Smooth muscle cell (in vitro differentiated cells): ENCODE measurements around the gene LMTK3. TPM values are rescaled to one million over a fixed set of nuclear protein-coding genes. Genes with fewer than 3 reads are reported as not detected.

ENCODE experiments used
- DNase-seq: peaks from one replicate; lab custom pipeline; 2025; ENCODE audit not compliant: unreplicated experiment; lab: John Stamatoyannopoulos, UW
- H2AFZ ChIP-seq: fragments of 200-600 bp; sonication (generic); 2 replicates; pipeline ENCODE4 v1.6.0; 2016; ENCODE audit warnings: antibody characterized with exemption, low read depth, mild to moderate bottlenecking
- H3F3A ChIP-seq: fragments of 200-600 bp; sonication (generic); 2 replicates; pipeline ENCODE4 v1.6.0; 2017; ENCODE audit warnings: antibody characterized with exemption, low read depth
- H3K27ac ChIP-seq: fragments of 200-600 bp; sonication (generic); 2 replicates; pipeline ENCODE4 v1.5.1; 2016; ENCODE audit warnings: low read depth, mild to moderate bottlenecking
- H3K27me3 ChIP-seq: fragments of 200-600 bp; sonication (generic); 2 replicates; pipeline ENCODE4 v1.6.1; 2016; ENCODE audit warnings: low read depth, mild to moderate bottlenecking
- H3K36me3 ChIP-seq: fragments of 200-600 bp; sonication (generic); 2 replicates; pipeline ENCODE4 v1.5.1; 2016; ENCODE audit warnings: low read depth
- H3K4me1 ChIP-seq: fragments of 200-600 bp; sonication (generic); 2 replicates; pipeline ENCODE4 v1.5.1; 2016; ENCODE audit warnings: low read depth
- H3K4me2 ChIP-seq: fragments of 200-600 bp; sonication (generic); 2 replicates; pipeline ENCODE4 v1.6.0; 2016; ENCODE audit warnings: mild to moderate bottlenecking
- H3K4me3 ChIP-seq: fragments of 200-600 bp; sonication (generic); 2 replicates; pipeline ENCODE4 v1.5.1; 2016; ENCODE audit warnings: mild to moderate bottlenecking
- H3K79me2 ChIP-seq: fragments of 200-600 bp; sonication (generic); 2 replicates; pipeline ENCODE4 v1.6.0; 2016; ENCODE audit warnings: low read depth, mild to moderate bottlenecking
- H3K9ac ChIP-seq: fragments of 200-600 bp; sonication (generic); 2 replicates; pipeline ENCODE4 v1.6.0; 2016; ENCODE audit warnings: low read depth
- H3K9me3 ChIP-seq: fragments of 200-600 bp; sonication (generic); replicated peaks from 2 replicates; pipeline ENCODE4 v1.5.1; 2016; ENCODE audit warnings: low read depth
- H4K20me1 ChIP-seq: fragments of 200-600 bp; sonication (generic); 2 replicates; pipeline ENCODE4 v1.6.0; 2016; ENCODE audit warnings: low read depth
- WGBS: methylation state at CpG from one replicate; pipeline ENCODE4 v1.1.7; 2016; ENCODE audit warnings: low lambda C conversion rate; 5-methylcytosine and 5-hydroxymethylcytosine counted together
- polyA plus RNA-seq: library from polyadenylated mRNA; unstranded; fragments of >200 nt; fragmentation: Nextera tagmentation; extraction: Ambion mirVana; gene quantifications from 2 replicates; pipeline ENCODE4 v1.2.1, GENCODE V29; 2016
- total RNA-seq: library from RNA; depleted of rRNA; stranded (reverse); fragments of >200 nt; gene quantifications from 2 replicates; pipeline ENCODE4 v1.2.3, GENCODE V29; 2014
- TF ChIP-seq, protein P1 (sequence below): fragments of 200-600 bp; sonication (generic); IDR thresholded peaks from 2 replicates; pipeline ENCODE4 v1.5.1; 2017; ENCODE audit warnings: borderline replicate concordance, mild to moderate bottlenecking, antibody characterized with exemption; ENCODE audit not compliant: insufficient read depth, poor library complexity, severe bottlenecking

LMTK3 gene
- total and polyA plus RNA-seq, 2 experiments from 2014 or later = 0.66 to 3.1 TPM

DNA sequence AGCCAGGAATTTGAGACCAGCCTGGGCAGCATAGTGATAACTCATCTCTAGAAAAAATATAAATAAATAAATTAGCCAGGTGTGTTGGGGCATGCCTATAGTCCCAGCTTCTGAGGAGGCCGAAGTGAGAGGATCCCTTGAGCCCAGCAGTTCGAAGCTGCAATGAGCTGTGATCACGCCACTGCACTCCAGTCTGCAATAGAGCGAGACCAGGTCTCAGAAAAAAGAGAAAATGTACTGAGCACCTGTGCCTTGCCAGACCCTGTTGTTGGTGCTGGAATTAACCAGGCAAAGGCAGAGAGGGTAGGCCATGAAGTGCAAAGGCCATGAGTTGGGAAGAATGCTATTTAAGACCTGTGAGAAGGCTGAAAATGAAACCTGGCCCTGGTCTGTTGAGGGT lies 39.8 kb downstream of the LMTK3 start:
- H3K4me2 ChIP-seq = no peak overlapping the region
- peaks cover 16% of the 10 kb centered on the region for H3K79me2 ChIP-seq
- H3K9me3 ChIP-seq = no peaks in the 10 kb centered on the region
- no peak overlapping the region for H3K27ac ChIP-seq
- peaks cover 66% of the 10 kb centered on the region for H4K20me1 ChIP-seq
- H3K4me3 ChIP-seq = no peak overlapping the region
- 98% methylated on average over 4 of the region's 4 CpGs for WGBS
- peaks cover 13% of the 10 kb centered on the region for H3K4me1 ChIP-seq
- H2AFZ ChIP-seq = no peak overlapping the region
- peaks cover 8% of the 10 kb centered on the region for H3K36me3 ChIP-seq
- no peak for DNase-seq
- no peaks in the 10 kb centered on the region for H3F3A ChIP-seq
- no peak overlapping the region for H3K9ac ChIP-seq
- TF ChIP-seq, protein P1, sequence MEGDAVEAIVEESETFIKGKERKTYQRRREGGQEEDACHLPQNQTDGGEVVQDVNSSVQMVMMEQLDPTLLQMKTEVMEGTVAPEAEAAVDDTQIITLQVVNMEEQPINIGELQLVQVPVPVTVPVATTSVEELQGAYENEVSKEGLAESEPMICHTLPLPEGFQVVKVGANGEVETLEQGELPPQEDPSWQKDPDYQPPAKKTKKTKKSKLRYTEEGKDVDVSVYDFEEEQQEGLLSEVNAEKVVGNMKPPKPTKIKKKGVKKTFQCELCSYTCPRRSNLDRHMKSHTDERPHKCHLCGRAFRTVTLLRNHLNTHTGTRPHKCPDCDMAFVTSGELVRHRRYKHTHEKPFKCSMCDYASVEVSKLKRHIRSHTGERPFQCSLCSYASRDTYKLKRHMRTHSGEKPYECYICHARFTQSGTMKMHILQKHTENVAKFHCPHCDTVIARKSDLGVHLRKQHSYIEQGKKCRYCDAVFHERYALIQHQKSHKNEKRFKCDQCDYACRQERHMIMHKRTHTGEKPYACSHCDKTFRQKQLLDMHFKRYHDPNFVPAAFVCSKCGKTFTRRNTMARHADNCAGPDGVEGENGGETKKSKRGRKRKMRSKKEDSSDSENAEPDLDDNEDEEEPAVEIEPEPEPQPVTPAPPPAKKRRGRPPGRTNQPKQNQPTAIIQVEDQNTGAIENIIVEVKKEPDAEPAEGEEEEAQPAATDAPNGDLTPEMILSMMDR = no peak
- H3K27me3 ChIP-seq = no peaks in the 10 kb centered on the region

DNA sequence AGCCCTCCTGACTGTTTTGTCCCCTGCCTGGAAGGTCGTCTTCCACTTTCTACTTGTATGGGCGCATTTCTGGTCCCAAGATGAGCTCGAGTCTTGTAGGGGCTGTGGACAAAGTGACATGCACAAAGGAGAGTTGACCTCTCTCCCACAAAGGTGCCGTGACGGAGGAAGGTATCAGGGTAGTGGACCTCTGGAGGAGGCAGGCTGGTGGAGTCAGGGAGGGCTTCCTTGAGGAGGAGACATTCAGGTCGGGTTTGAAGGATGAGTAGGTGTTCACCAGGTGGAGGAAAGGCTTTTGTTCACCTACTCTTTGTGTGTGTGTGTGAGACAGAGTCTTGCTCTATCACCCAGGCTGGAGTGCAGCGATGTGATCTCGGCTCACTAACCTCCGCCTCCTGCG lies 40.8 kb downstream of the LMTK3 start:
- Histone ChIP-seq H4K20me1 (peaks cover 58% of the 10 kb centered on the region), H3K9me3 (no peaks in the 10 kb centered on the region), H3K79me2 (peaks cover 16% of the 10 kb centered on the region), H3K4me3 (no peak overlapping the region), H3K9ac (no peak overlapping the region), H3K36me3 (peaks cover 8% of the 10 kb centered on the region), H3F3A (no peaks in the 10 kb centered on the region), H3K4me1 (peaks cover 13% of the 10 kb centered on the region), H3K27me3 (no peaks in the 10 kb centered on the region), H3K27ac (no peak overlapping the region), H2AFZ (no peak overlapping the region), H3K4me2 (peak overlapping the region; percentile 97)
- TF ChIP-seq, protein P1 = no peak
- 98% methylated on average over 10 of the region's 10 CpGs for WGBS
- no peak for DNase-seq

DNA sequence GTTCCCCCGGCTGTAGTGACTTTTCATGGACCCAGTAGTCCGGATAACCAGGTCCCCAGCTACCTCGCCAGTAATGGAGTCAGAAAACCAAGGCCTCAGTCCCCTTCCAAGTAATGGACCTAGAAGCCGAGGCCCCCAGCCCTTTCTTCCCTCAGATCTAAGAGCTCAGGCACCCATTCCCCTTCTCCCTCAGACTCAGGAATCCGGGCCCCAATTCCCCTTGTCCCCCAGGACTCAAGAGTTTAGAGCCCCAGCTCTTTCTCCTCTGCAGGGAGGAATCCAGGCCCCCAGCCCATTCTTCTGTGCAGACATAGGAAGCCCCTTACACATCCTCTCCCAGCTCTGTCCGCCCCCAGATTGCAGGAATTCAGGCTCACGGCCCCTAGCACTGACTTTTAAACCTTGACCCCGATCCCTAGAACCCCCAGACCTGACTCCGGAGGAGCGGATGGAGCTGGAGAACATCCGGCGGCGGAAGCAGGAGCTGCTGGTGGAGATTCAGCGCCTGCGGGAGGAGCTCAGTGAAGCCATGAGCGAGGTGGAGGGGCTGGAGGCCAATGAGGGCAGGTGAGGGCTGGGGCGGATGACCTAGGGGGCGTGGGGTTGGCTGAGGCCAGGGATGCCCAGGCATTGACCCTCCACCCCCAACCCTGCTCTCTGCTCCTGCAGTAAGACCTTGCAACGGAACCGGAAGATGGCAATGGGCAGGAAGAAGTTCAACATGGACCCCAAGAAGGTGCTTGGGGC lies 41.5 kb downstream of the LMTK3 start:
- no peaks in the 10 kb centered on the region for H3F3A ChIP-seq
- peak overlapping the region; percentile 86 for H3K4me3 ChIP-seq
- 70% methylated on average over 19 of the region's 20 CpGs for WGBS
- TF ChIP-seq, protein P1 = no peak
- no peak for DNase-seq
- no peaks in the 10 kb centered on the region for H3K27me3 ChIP-seq
- peaks cover 16% of the 10 kb centered on the region for H3K79me2 ChIP-seq
- peaks cover 8% of the 10 kb centered on the region for H3K36me3 ChIP-seq
- peak overlapping the region; percentile 93 for H3K27ac ChIP-seq
- peak overlapping the region; percentile 98 for H3K9ac ChIP-seq
- H3K4me1 ChIP-seq = peaks cover 13% of the 10 kb centered on the region
- peak overlapping the region; percentile 97 for H3K4me2 ChIP-seq
- no peak overlapping the region for H2AFZ ChIP-seq
- peaks cover 54% of the 10 kb centered on the region for H4K20me1 ChIP-seq
- H3K9me3 ChIP-seq = no peaks in the 10 kb centered on the region
